Endodermal cell (in vitro differentiated cells): ENCODE measurements around the gene PLPP7. TPM values are rescaled to one million over a fixed set of nuclear protein-coding genes. Genes with fewer than 3 reads are reported as not detected.
"Not testable (repeated sequence)": the region's sequence is repeated elsewhere in the genome, so short reads cannot be mapped to it uniquely, and the experiment has no call there.

ENCODE experiments used
- DNase-seq: peaks from one replicate; pipeline ENCODE4 v3.0.0-alpha.2; 2017
- H3K27ac ChIP-seq: 2 replicates; pipeline ENCODE4 v1.5.1; 2013; ENCODE audit warnings: mild to moderate bottlenecking, low read depth, low read length, moderate library complexity
- H3K27me3 ChIP-seq: 2 replicates; pipeline ENCODE4 v1.6.1; 2013; ENCODE audit warnings: mild to moderate bottlenecking, low read length, moderate library complexity; ENCODE audit not compliant: insufficient read depth, control insufficient read depth, poor library complexity, severe bottlenecking
- H3K36me3 ChIP-seq: 2 replicates; pipeline ENCODE4 v1.7.0; 2013; ENCODE audit warnings: mild to moderate bottlenecking, low read length, moderate library complexity; ENCODE audit not compliant: control insufficient read depth, insufficient read depth
- H3K4me1 ChIP-seq: one replicate; pipeline ENCODE4 v1.7.0; 2013; ENCODE audit warnings: low read length; ENCODE audit not compliant: control insufficient read depth, insufficient read depth
- H3K4me3 ChIP-seq: 2 replicates; pipeline ENCODE4 v1.5.1; 2013; ENCODE audit warnings: mild to moderate bottlenecking, low read length, moderate library complexity
- H3K9ac ChIP-seq: 2 replicates; pipeline ENCODE4 v1.6.1; 2013; ENCODE audit warnings: mild to moderate bottlenecking, low read length, moderate library complexity; ENCODE audit not compliant: poor library complexity, severe bottlenecking; ENCODE audit errors: extremely low read depth
- H3K9me3 ChIP-seq: 2 replicates; pipeline ENCODE4 v1.6.1; 2013; ENCODE audit warnings: mild to moderate bottlenecking, low read length, moderate library complexity; ENCODE audit not compliant: control insufficient read depth
- H3K27ac Mint-ChIP-seq: 2 replicates; pipeline ENCODE4 v1.8.0; 2020; ENCODE audit warnings: mixed read lengths
- H3K27me3 Mint-ChIP-seq: 2 replicates; pipeline ENCODE4 v1.8.0; 2021; ENCODE audit warnings: mild to moderate bottlenecking, mixed read lengths; ENCODE audit not compliant: insufficient read depth
- H3K36me3 Mint-ChIP-seq: 2 replicates; pipeline ENCODE4 v1.8.0; 2020; ENCODE audit warnings: low read depth, mixed read lengths
- H3K4me1 Mint-ChIP-seq: 2 replicates; pipeline ENCODE4 v1.8.0; 2020; ENCODE audit warnings: mixed read lengths
- H3K4me3 Mint-ChIP-seq: 2 replicates; pipeline ENCODE4 v1.8.0; 2020; ENCODE audit warnings: mild to moderate bottlenecking, moderate library complexity, mixed read lengths
- H3K9me3 Mint-ChIP-seq: 2 replicates; pipeline ENCODE4 v1.8.0; 2020; ENCODE audit warnings: mild to moderate bottlenecking, mixed read lengths
- WGBS, 2 experiments: methylation state at CpG; one replicate each; pipeline versions ENCODE4 v1.1.5 to v1.1.7; 2013; ENCODE audit warnings: missing lambda C conversion rate in 2 of 2, mixed read lengths in 1 of 2; ENCODE audit not compliant: insufficient coverage in 1 of 2, insufficient read length in 1 of 2; 5-methylcytosine and 5-hydroxymethylcytosine counted together
- long read RNA-seq, 4 experiments: library from polyadenylated mRNA in 2 of 4; library from RNA in 1 of 4; library from capped mRNA in 1 of 4; stranded (forward) in 3 of 4; unstranded in 1 of 4; transcript quantifications; one replicate each; pipeline ENCODE4 v2.0.0, GENCODE V29; 2020 to 2021; ENCODE audit warnings: inconsistent platforms in 1 of 4
- polyA plus RNA-seq, 2 experiments: library from polyadenylated mRNA; stranded (reverse); fragments of 50-300 nt; gene quantifications; one replicate each; pipeline ENCODE4 v1.2.3, GENCODE V29; 2013
- total RNA-seq, 2 donors: library from RNA; stranded (reverse); fragmentation: NEBNext Ultra II Directional in 1 of 2; extraction: Animal tissue kit (Norgen Biotek cat#: 25700) in 1 of 2; gene quantifications; 2 replicates in 1 of 2; 3 replicates in 1 of 2; pipeline ENCODE4 v1.2.1, GENCODE V29; 2021
- TF ChIP-seq, protein P1 (sequence below): fragments of 200-600 bp; sonication (generic); conservative IDR thresholded peaks from 2 replicates; pipeline ENCODE4 v1.5.0; 2021; ENCODE audit warnings: antibody characterized with exemption, mild to moderate bottlenecking

The PLPP7 gene
- total RNA-seq: 1 to 10 TPM; 4.1 to 5.6 TPM
- 3.6 TPM for polyA plus RNA-seq (2013, experiment 1 of 2)
- polyA plus RNA-seq (2013, experiment 2 of 2): 3.0 TPM
- long read RNA-seq, experiment 1, partial matches to known transcripts: 0 of 4 reads
- long read RNA-seq, experiment 1, other reads (novel, unspliced or antisense): 2 of 4 reads
- long read RNA-seq, experiment 2, transcript PLPP7-202 (2 exons, 2,095 nt): major isoform, 11 of 12 reads
- long read RNA-seq, experiment 2, partial matches to known transcripts: 0 of 12 reads
- long read RNA-seq, experiment 2, other reads (novel, unspliced or antisense): 1 of 12 reads
- long read RNA-seq, experiment 3, transcript PLPP7-202 (2 exons, 2,095 nt): major isoform, 10 of 11 reads
- long read RNA-seq, experiment 3, partial matches to known transcripts: 0 of 11 reads
- long read RNA-seq, experiment 3, other reads (novel, unspliced or antisense): 0 of 11 reads
- long read RNA-seq, experiment 4, partial matches to known transcripts: 2 of 6 reads
- long read RNA-seq, experiment 4, other reads (novel, unspliced or antisense): 0 of 6 reads

DNA sequence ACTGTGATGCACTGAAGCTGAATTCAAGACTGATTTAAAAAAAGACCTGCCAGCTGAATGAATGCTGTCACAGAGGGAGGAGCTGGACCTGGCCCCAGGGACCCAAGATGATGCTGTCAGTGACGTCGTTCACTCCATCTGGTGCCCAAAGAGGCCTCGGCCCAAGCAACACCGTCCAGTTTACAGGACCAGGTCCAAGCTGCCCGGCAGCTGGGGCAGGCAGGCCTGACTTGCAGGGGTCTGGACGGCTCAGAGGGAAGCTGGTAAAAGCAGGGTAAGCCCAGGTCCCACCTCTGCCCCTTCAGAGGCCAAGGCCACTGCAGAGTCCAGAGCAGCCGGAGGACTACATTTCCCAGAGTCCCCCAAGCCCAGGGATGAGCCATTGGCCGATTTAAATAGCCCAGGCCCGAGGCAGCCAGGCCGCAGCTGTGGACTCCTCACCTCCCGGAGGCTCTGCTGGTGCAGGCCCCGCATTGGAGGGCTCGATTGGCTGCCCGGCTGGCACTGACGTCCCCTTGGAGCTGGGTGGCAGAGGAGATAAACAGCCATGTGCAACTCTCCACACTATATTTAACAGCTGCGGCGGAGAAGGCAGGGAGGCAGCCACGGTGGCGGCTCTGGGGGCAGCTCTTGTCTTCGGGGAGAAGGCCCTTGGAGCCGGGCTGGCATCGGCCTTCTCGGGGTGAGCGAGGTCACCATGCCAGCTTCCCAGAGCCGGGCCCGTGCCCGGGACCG lies at the start of gene PLPP7:
Gene PLPP7 (plus strand): TSS at position 423 of the 735 bp plus-strand sequence. CDS start 275 bp downstream, at position 698.
- Mint-ChIP-seq H3K4me1 (peaks cover 4% of the 10 kb centered on the region), H3K9me3 (no peaks in the 10 kb centered on the region), H3K27ac (no peak within 1 kb of the TSS), H3K4me3 (peak within 1 kb of the TSS; percentile 32), H3K27me3 (peaks cover 3% of the 10 kb centered on the region), H3K36me3 (no peaks in the 10 kb centered on the region)
- Histone ChIP-seq H3K36me3 (no peaks in the 10 kb centered on the region), H3K4me1 (no peaks in the 10 kb centered on the region), H3K4me3 (no peak within 1 kb of the TSS), H3K9ac (no peak within 1 kb of the TSS), H3K27ac (peak within 1 kb of the TSS; percentile 86), H3K27me3 (no peaks in the 10 kb centered on the region), H3K9me3 (no peaks in the 10 kb centered on the region)
- peak; percentile 90 for DNase-seq
- TF ChIP-seq, protein P1, sequence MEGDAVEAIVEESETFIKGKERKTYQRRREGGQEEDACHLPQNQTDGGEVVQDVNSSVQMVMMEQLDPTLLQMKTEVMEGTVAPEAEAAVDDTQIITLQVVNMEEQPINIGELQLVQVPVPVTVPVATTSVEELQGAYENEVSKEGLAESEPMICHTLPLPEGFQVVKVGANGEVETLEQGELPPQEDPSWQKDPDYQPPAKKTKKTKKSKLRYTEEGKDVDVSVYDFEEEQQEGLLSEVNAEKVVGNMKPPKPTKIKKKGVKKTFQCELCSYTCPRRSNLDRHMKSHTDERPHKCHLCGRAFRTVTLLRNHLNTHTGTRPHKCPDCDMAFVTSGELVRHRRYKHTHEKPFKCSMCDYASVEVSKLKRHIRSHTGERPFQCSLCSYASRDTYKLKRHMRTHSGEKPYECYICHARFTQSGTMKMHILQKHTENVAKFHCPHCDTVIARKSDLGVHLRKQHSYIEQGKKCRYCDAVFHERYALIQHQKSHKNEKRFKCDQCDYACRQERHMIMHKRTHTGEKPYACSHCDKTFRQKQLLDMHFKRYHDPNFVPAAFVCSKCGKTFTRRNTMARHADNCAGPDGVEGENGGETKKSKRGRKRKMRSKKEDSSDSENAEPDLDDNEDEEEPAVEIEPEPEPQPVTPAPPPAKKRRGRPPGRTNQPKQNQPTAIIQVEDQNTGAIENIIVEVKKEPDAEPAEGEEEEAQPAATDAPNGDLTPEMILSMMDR: no peak
- 56 to 67% methylated on average over 22 to 28 of the region's 28 CpGs for WGBS, 2 experiments

DNA sequence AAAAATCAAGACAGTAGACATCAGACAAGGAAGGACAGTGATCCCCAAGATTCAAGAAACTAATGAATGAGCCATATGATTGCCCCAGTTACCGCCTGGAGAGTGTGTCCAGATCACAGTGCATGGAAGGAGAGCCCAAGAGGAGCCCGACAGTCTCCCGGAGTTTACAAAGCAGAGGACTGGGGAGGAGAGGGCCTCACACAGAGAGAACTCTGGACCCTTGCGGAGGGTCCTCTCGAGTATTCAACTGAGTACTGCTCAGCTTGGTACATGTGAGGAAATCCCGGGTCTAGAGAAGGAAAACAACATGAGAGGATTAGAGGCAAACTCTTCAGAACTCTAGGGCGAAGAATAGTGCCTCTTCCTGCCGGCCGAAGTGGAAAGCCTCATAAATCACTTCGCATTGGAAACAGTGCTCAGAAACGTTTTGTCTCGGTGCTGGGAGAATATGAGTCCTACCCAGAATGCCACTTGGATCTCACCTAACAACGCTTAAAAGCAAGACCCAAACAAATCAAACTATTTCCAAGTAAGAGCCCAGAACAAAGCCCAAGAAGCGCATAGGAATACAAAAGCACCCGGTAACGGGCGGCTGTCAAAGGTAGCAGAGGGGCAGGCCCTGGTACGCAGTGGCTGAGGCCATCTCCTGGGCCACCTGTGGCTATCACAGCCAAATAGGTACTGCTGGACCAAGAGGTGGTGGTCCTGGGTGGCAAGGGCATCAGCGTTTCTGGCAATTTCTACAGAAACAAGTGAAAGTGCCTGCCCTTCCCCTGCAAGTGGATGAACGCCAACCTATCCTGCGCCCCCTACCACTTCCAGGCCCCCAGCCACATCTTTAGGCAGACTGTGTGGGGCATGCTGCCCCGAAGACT lies 49.2 kb upstream of the PLPP7 start:
- Histone ChIP-seq H3K36me3 (no peaks in the 10 kb centered on the region), H3K4me3 (no peak overlapping the region), H3K4me1 (peaks cover 12% of the 10 kb centered on the region), H3K9me3 (peaks cover 5% of the 10 kb centered on the region), H3K27me3 (no peaks in the 10 kb centered on the region), H3K9ac (no peak overlapping the region), H3K27ac (peak overlapping the region; percentile 24)
- no peak overlapping the region for H3K27ac Mint-ChIP-seq
- peaks cover 13% of the 10 kb centered on the region for H3K9me3 Mint-ChIP-seq
- 89 to 93% methylated on average over 21 to 22 of the region's 22 CpGs for WGBS, 2 experiments
- H3K4me3 Mint-ChIP-seq: no peak overlapping the region
- peaks cover 9% of the 10 kb centered on the region for H3K36me3 Mint-ChIP-seq
- H3K4me1 Mint-ChIP-seq: peaks cover 27% of the 10 kb centered on the region
- no peaks in the 10 kb centered on the region for H3K27me3 Mint-ChIP-seq
- TF ChIP-seq, protein P1: no peak
- no peak for DNase-seq

DNA sequence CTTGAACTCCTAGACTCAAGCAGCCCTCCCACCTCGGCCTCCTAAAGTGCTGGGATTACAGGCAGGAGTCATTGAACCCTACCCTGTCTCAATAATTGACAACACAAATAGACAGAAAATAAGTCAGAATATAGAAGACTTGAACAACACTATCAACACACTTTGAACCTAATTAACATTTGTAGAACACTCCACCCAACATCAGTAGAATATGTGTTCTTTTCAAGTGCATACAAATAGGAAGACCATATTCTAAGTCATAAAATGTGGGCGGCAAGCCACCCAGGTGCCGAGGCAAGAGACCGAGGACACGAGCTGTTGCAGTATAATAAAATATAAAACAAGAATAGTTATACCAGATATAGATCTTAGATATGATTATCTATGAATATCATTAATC lies 45.2 kb upstream of the PLPP7 start:
- H3K9me3 Mint-ChIP-seq: peaks cover 13% of the 10 kb centered on the region
- H3K36me3 Mint-ChIP-seq, H3K4me3 ChIP-seq, H3K27ac Mint-ChIP-seq, H3K27me3 ChIP-seq, H3K9ac ChIP-seq, H3K27me3 Mint-ChIP-seq, H3K9me3 ChIP-seq, H3K36me3 ChIP-seq, DNase-seq, H3K4me1 Mint-ChIP-seq, H3K27ac ChIP-seq, H3K4me3 Mint-ChIP-seq, H3K4me1 ChIP-seq: not testable (repeated sequence)
- 96% methylated on average over 5 of the region's 5 CpGs; no CpG with 5 or more reads in 1 of the 2 experiments for WGBS, 2 experiments
